MCF 10A (cell line): ENCODE results near the gene PPP1R12B. TPM values are rescaled to one million over a fixed set of nuclear protein-coding genes. Genes with fewer than 3 reads are reported as not detected.
"Not testable (repeated sequence)": the region's sequence is repeated elsewhere in the genome, so short reads cannot be mapped to it uniquely, and the experiment has no call there.

ENCODE experiments used
- BruUV-seq: library from RNA; stranded (reverse); fragments of 400-500 nt; replicated peaks from 2 replicates; lab custom pipeline; 2021; lab: Mats Ljungman, UMichigan
- CTCF ChIA-PET: fragments of 300-600 bp; sonication (Branson Sonifier 250); formaldehyde crosslinking; extraction: SDS; loops from one replicate; lab custom pipeline; 2021; ENCODE audit warnings: antibody characterized with exemption, inconsistent platforms; lab: Yijun Ruan, JAX
- POLR2A ChIA-PET: fragments of 300-600, 350-650 bp; sonication (Branson Sonifier 250); formaldehyde crosslinking; extraction: SDS; loops from one replicate; lab custom pipeline; 2020; ENCODE audit warnings: antibody characterized with exemption, inconsistent platforms; lab: Yijun Ruan, JAX
- DNase-seq: peaks from one replicate; pipeline ENCODE4 v3.0.0-alpha.2; 2018; ENCODE audit not compliant: unreplicated experiment
- H3K27ac Mint-ChIP-seq: one replicate; pipeline ENCODE4 v1.8.0; 2022; ENCODE audit warnings: mild to moderate bottlenecking, low read depth, mixed read lengths; ENCODE audit not compliant: unreplicated experiment
- H3K27me3 Mint-ChIP-seq: one replicate; pipeline ENCODE4 v1.8.0; 2022; ENCODE audit warnings: mixed read lengths; ENCODE audit not compliant: insufficient read depth, unreplicated experiment
- H3K36me3 Mint-ChIP-seq: one replicate; pipeline ENCODE4 v1.8.0; 2022; ENCODE audit warnings: mild to moderate bottlenecking, moderate library complexity, mixed read lengths; ENCODE audit not compliant: insufficient read depth, unreplicated experiment
- H3K4me1 Mint-ChIP-seq: one replicate; pipeline ENCODE4 v1.8.0; 2022; ENCODE audit warnings: mixed read lengths; ENCODE audit not compliant: insufficient read depth, unreplicated experiment
- H3K4me3 Mint-ChIP-seq: one replicate; pipeline ENCODE4 v1.8.0; 2022; ENCODE audit warnings: mild to moderate bottlenecking, moderate library complexity, mixed read lengths; ENCODE audit not compliant: unreplicated experiment
- H3K9me3 Mint-ChIP-seq: one replicate; pipeline ENCODE4 v1.8.0; 2022; ENCODE audit warnings: mixed read lengths; ENCODE audit not compliant: unreplicated experiment
- CTCF ChIP-seq: fragments of 200-600 bp; IDR thresholded peaks from one replicate; pipeline ENCODE4 v1.8.0; 2022; ENCODE audit warnings: antibody characterized with exemption, mild to moderate bottlenecking; ENCODE audit not compliant: unreplicated experiment
- intact Hi-C: fragments of 100-400 bp; cut with micrococcal nuclease; formaldehyde crosslinking; loops from 2 replicates; pipeline ENCODE4 v1.14.1; 2022
- total RNA-seq: library from RNA; stranded (reverse); gene quantifications from 2 replicates; pipeline ENCODE4 v1.2.3, GENCODE V29; 2022

The PPP1R12B gene
- total RNA-seq, 1 experiment from 2014 or later, result 33.8 TPM

- DNase-seq, result no peak
- no peaks in the 10 kb centered on the region for H3K36me3 Mint-ChIP-seq
- no peak overlapping the region for H3K27ac Mint-ChIP-seq
- ChIA-PET POLR2A (interaction anchor here (0.7 kb wide), 1 partner anchor 44 kb away, joined by 3 read pairs; no protein-coding TSS in a partner anchor), CTCF (interaction anchor here (0.6 to 0.7 kb wide), 3 partner anchors 69 to 220 kb away, joined by 3 read pairs; no protein-coding TSS in a partner anchor)
- H3K4me1 Mint-ChIP-seq, result no peaks in the 10 kb centered on the region
- intact Hi-C loops, result no loop called here
- H3K4me3 Mint-ChIP-seq, result no peak overlapping the region
- no peak for TF ChIP-seq CTCF
- peaks cover 64% of the 10 kb centered on the region for H3K27me3 Mint-ChIP-seq
- H3K9me3 Mint-ChIP-seq, result no peaks in the 10 kb centered on the region
- BruUV-seq, result no TSS peak
Measured at GRCh38 chr1:202630541-202630940, 282.0 kb downstream of the PPP1R12B start.

GRCh38 chr1:202631076-202631923 is 282.8 kb downstream of the PPP1R12B start:
- Mint-ChIP-seq H3K9me3 (no peaks in the 10 kb centered on the region), H3K4me1 (no peaks in the 10 kb centered on the region), H3K36me3 (no peaks in the 10 kb centered on the region), H3K27me3 (peaks cover 71% of the 10 kb centered on the region), H3K4me3 (no peak overlapping the region), H3K27ac (no peak overlapping the region)
- intact Hi-C loops, result no loop called here
- TF ChIP-seq CTCF, result no peak
- ChIA-PET POLR2A (interaction anchor here (0.7 kb wide), 1 partner anchor 43 kb away, joined by 3 read pairs; no protein-coding TSS in a partner anchor), CTCF (interaction anchor here (0.7 to 1.5 kb wide), 4 partner anchors 13 to 408 kb away, joined by 3 to 4 read pairs (median 3); no protein-coding TSS in a partner anchor)
- DNase-seq, result no peak
- BruUV-seq, result no TSS peak

GRCh38 chr1:202632241-202632640 is 283.7 kb downstream of the PPP1R12B start:
- H3K4me1 Mint-ChIP-seq, result no peaks in the 10 kb centered on the region
- H3K27me3 Mint-ChIP-seq, result peaks cover 77% of the 10 kb centered on the region
- BruUV-seq, result no TSS peak
- ChIA-PET CTCF (interaction anchor here (0.6 to 1.5 kb wide), 3 partner anchors 14 to 632 kb away, joined by 3 to 4 read pairs (median 3); no protein-coding TSS in a partner anchor), POLR2A (no interaction called here)
- no peak overlapping the region for H3K27ac Mint-ChIP-seq
- no peaks in the 10 kb centered on the region for H3K36me3 Mint-ChIP-seq
- DNase-seq, result no peak
- TF ChIP-seq CTCF, result no peak
- H3K9me3 Mint-ChIP-seq, result no peaks in the 10 kb centered on the region
- intact Hi-C loops, result no loop called here
- H3K4me3 Mint-ChIP-seq, result no peak overlapping the region

GRCh38 chr1:202636171-202636570 is 287.7 kb downstream of the PPP1R12B start:
- DNase-seq, BruUV-seq, H3K9me3 Mint-ChIP-seq, H3K4me1 Mint-ChIP-seq, H3K27ac Mint-ChIP-seq, H3K4me3 Mint-ChIP-seq, POLR2A ChIA-PET, intact Hi-C loops, CTCF ChIA-PET, H3K36me3 Mint-ChIP-seq: not testable (repeated sequence)
- peaks cover 90% of the 10 kb centered on the region for H3K27me3 Mint-ChIP-seq

GRCh38 chr1:202637321-202638018 is 289.0 kb downstream of the PPP1R12B start:
- H3K27ac Mint-ChIP-seq, intact Hi-C loops, H3K4me3 Mint-ChIP-seq, DNase-seq, H3K36me3 Mint-ChIP-seq, CTCF ChIA-PET, H3K9me3 Mint-ChIP-seq, BruUV-seq, H3K4me1 Mint-ChIP-seq: not testable (repeated sequence)
- POLR2A ChIA-PET, result interaction anchor here (0.9 kb wide), 1 partner anchor 10 kb away, joined by 4 read pairs; no protein-coding TSS in a partner anchor
- peaks cover 90% of the 10 kb centered on the region for H3K27me3 Mint-ChIP-seq
